ENCODE data around the gene KRT25.

Gene KRT25

GRCh38 chr17:40724656-40725055 is 30.5 kb downstream of the KRT25 start:
- DNase-seq (ENCODE audit: low spot score), result no peak
- no peak for TF ChIP-seq CTCF (IDR thresholded peaks at IDR 0.05; ENCODE audit: borderline replicate concordance, control extremely low read depth, extremely low read depth, insufficient read depth, missing control alignments)
- in situ Hi-C loops (cut with MboI; ENCODE audit: low sequenced_read_pairs, unreplicated experiment), result no loop called here

- in situ Hi-C loops (cut with MboI; ENCODE audit: low sequenced_read_pairs, unreplicated experiment), result no loop called here
- no peak for TF ChIP-seq CTCF (IDR thresholded peaks at IDR 0.05; ENCODE audit: borderline replicate concordance, control extremely low read depth, extremely low read depth, insufficient read depth, missing control alignments)
- DNase-seq (ENCODE audit: low spot score), result no peak
Measured at GRCh38 chr17:40722241-40722640, 32.9 kb downstream of the KRT25 start.

- DNase-seq (ENCODE audit: low spot score), result no peak
- in situ Hi-C loops (cut with MboI; ENCODE audit: low sequenced_read_pairs, unreplicated experiment), result no loop called here
- no peak for TF ChIP-seq CTCF (IDR thresholded peaks at IDR 0.05; ENCODE audit: borderline replicate concordance, control extremely low read depth, extremely low read depth, insufficient read depth, missing control alignments)
Measured at GRCh38 chr17:40720899-40721298, 34.2 kb downstream of the KRT25 start.

- in situ Hi-C loops (cut with MboI; ENCODE audit: low sequenced_read_pairs, unreplicated experiment), result no loop called here
Measured at GRCh38 chr17:40718930-40719329, 36.2 kb downstream of the KRT25 start.

GRCh38 chr17:40717776-40718175 is 37.4 kb downstream of the KRT25 start:
- in situ Hi-C loops (cut with MboI; ENCODE audit: low sequenced_read_pairs, unreplicated experiment), result no loop called here
- no peak for DNase-seq (ENCODE audit: low spot score)
- TF ChIP-seq CTCF (IDR thresholded peaks at IDR 0.05; ENCODE audit: borderline replicate concordance, control extremely low read depth, extremely low read depth, insufficient read depth, missing control alignments), result no peak

More at GRCh38 chr17:40718930-40719329, 36.2 kb downstream of the KRT25 start:
- DNase-seq (ENCODE audit: low spot score), result no peak
- TF ChIP-seq CTCF (IDR thresholded peaks at IDR 0.05; ENCODE audit: borderline replicate concordance, control extremely low read depth, extremely low read depth, insufficient read depth, missing control alignments), result no peak

- no peak for TF ChIP-seq CTCF (IDR thresholded peaks at IDR 0.05; ENCODE audit: borderline replicate concordance, control extremely low read depth, extremely low read depth, insufficient read depth, missing control alignments)
- no peak for DNase-seq (ENCODE audit: low spot score)
- in situ Hi-C loops (cut with MboI; ENCODE audit: low sequenced_read_pairs, unreplicated experiment), result no loop called here
Measured at GRCh38 chr17:40714473-40714872, 40.7 kb downstream of the KRT25 start.

- DNase-seq (ENCODE audit: low spot score), result no peak
- TF ChIP-seq CTCF (IDR thresholded peaks at IDR 0.05; ENCODE audit: borderline replicate concordance, control extremely low read depth, extremely low read depth, insufficient read depth, missing control alignments), result no peak
- in situ Hi-C loops (cut with MboI; ENCODE audit: low sequenced_read_pairs, unreplicated experiment), result no loop called here
Measured at GRCh38 chr17:40707745-40708144, 47.4 kb downstream of the KRT25 start.
